Endothelial cell (in vitro differentiated cells): ENCODE measurements around the gene PCDHGB1. TPM values are rescaled to one million over a fixed set of nuclear protein-coding genes. Genes with fewer than 3 reads are reported as not detected.
"Not testable (repeated sequence)": the region's sequence is repeated elsewhere in the genome, so short reads cannot be mapped to it uniquely, and the experiment has no call there.

Source experiments
- DNase-seq: peaks from one replicate; pipeline ENCODE4 v3.0.0; 2021; ENCODE audit warnings: low spot score
- H3K27ac Mint-ChIP-seq: one replicate; pipeline ENCODE4 v1.8.0; 2021; ENCODE audit warnings: mixed read lengths, inconsistent platforms; ENCODE audit not compliant: unreplicated experiment
- H3K27me3 Mint-ChIP-seq: one replicate; pipeline ENCODE4 v1.8.0; 2021; ENCODE audit warnings: mild to moderate bottlenecking, moderate library complexity, mixed read lengths, inconsistent platforms; ENCODE audit not compliant: unreplicated experiment
- H3K36me3 Mint-ChIP-seq: one replicate; pipeline ENCODE4 v1.8.0; 2021; ENCODE audit warnings: mild to moderate bottlenecking, low read depth, mixed read lengths, inconsistent platforms; ENCODE audit not compliant: unreplicated experiment
- H3K4me1 Mint-ChIP-seq: one replicate; pipeline ENCODE4 v1.8.0; 2021; ENCODE audit warnings: mild to moderate bottlenecking, mixed read lengths, inconsistent platforms; ENCODE audit not compliant: unreplicated experiment
- H3K4me3 Mint-ChIP-seq: one replicate; pipeline ENCODE4 v1.8.0; 2021; ENCODE audit warnings: mild to moderate bottlenecking, mixed read lengths, inconsistent platforms; ENCODE audit not compliant: unreplicated experiment
- H3K9me3 Mint-ChIP-seq: one replicate; pipeline ENCODE4 v1.8.0; 2021; ENCODE audit warnings: mixed read lengths, inconsistent platforms; ENCODE audit not compliant: unreplicated experiment
- CTCF ChIP-seq: fragments of 200-600 bp; sonication (generic); IDR thresholded peaks from one replicate; pipeline ENCODE4 v1.5.0; 2021; ENCODE audit warnings: antibody characterized with exemption; ENCODE audit not compliant: unreplicated experiment
- long read RNA-seq: library from polyadenylated mRNA; unstranded; transcript quantifications from one replicate; pipeline ENCODE4 v2.0.0, GENCODE V29; 2020; ENCODE audit not compliant: unreplicated experiment
- total RNA-seq: library from RNA; stranded (reverse); fragmentation: NEBNext Ultra II Directional; extraction: Animal tissue kit (Norgen Biotek cat#: 25700); gene quantifications from one replicate; pipeline ENCODE4 v1.2.1, GENCODE V29; 2021; ENCODE audit not compliant: unreplicated experiment

PCDHGB1 gene
- 3.1 TPM for total RNA-seq
- long read RNA-seq: 0 reads

- H3K36me3 Mint-ChIP-seq: peaks cover 41% of the 10 kb centered on the region
- no peak for TF ChIP-seq CTCF
- peaks cover 5% of the 10 kb centered on the region for H3K27me3 Mint-ChIP-seq
- no peak within 1 kb of the TSS for H3K27ac Mint-ChIP-seq
- DNase-seq: peak; percentile 25
- no peaks in the 10 kb centered on the region for H3K4me1 Mint-ChIP-seq
- peaks cover 30% of the 10 kb centered on the region for H3K9me3 Mint-ChIP-seq
- peak within 1 kb of the TSS; percentile 43 for H3K4me3 Mint-ChIP-seq
These were observed at the start of gene PCDHGB1 for GRCh38 chr5:141349917-141350619. Gene PCDHGB1, plus strand, starts transcription at chr5:141350099. Its CDS starts 162 bp downstream, at chr5:141350261.

GRCh38 chr5:141303756-141304155 lies 46.1 kb upstream of the PCDHGB1 start, which contains the start of gene SLC25A2:
Gene SLC25A2, minus strand, starts transcription at chr5:141304049. Its CDS starts 184 bp downstream, at chr5:141303865.
- peaks cover 35% of the 10 kb centered on the region for H3K36me3 Mint-ChIP-seq
- H3K27ac Mint-ChIP-seq: no peak within 1 kb of the TSS
- TF ChIP-seq CTCF: no peak
- DNase-seq: no peak
- peaks cover 12% of the 10 kb centered on the region for H3K9me3 Mint-ChIP-seq
- H3K27me3 Mint-ChIP-seq: no peaks in the 10 kb centered on the region
- peak within 1 kb of the TSS; percentile 50 for H3K4me3 Mint-ChIP-seq
- H3K4me1 Mint-ChIP-seq: peaks cover 4% of the 10 kb centered on the region

DNA sequence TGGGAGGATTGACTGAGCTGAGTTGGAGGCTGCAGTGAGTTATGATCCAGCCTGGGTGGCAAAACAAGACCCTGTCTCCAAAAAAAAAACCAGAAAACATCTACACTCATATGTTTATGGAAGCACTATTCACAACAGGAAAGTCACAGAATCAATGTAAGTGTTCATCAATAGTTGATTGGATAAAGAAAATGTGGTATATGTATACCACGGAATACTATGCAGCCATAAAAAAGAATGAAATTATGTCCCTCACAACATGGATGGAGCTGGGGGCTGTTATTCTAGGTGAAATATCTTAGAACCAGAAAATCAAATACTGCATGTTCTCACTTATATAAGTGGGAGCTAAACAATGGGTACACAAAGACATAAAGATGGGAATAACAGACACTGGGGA lies 43.3 kb upstream of the PCDHGB1 start:
- no peak for TF ChIP-seq CTCF
- Mint-ChIP-seq H3K27ac (no peak overlapping the region), H3K4me1 (no peaks in the 10 kb centered on the region), H3K9me3 (peaks cover 12% of the 10 kb centered on the region), H3K36me3 (peaks cover 44% of the 10 kb centered on the region), H3K4me3 (no peak overlapping the region), H3K27me3 (peaks cover 2% of the 10 kb centered on the region)
- no peak for DNase-seq

GRCh38 chr5:141313711-141314110 lies 36.2 kb upstream of the PCDHGB1 start:
- no peak for TF ChIP-seq CTCF
- Mint-ChIP-seq H3K27ac (no peak overlapping the region), H3K4me3 (peak overlapping the region; percentile 35), H3K27me3 (peaks cover 8% of the 10 kb centered on the region), H3K4me1 (peaks cover 13% of the 10 kb centered on the region), H3K9me3 (peaks cover 15% of the 10 kb centered on the region), H3K36me3 (peaks cover 54% of the 10 kb centered on the region)
- DNase-seq: no peak

GRCh38 chr5:141316963-141317362 lies 32.9 kb upstream of the PCDHGB1 start:
- H3K27ac Mint-ChIP-seq, H3K4me3 Mint-ChIP-seq, H3K27me3 Mint-ChIP-seq, DNase-seq: not testable (repeated sequence)
- H3K36me3 Mint-ChIP-seq: peaks cover 67% of the 10 kb centered on the region
- peaks cover 26% of the 10 kb centered on the region for H3K4me1 Mint-ChIP-seq
- peaks cover 40% of the 10 kb centered on the region for H3K9me3 Mint-ChIP-seq
